SK-N-SH (cell line): ENCODE data around the gene FANCG. TPM values are rescaled to one million over a fixed set of nuclear protein-coding genes. Genes with fewer than 3 reads are reported as not detected.

Source experiments
- CTCF ChIA-PET: fragments of 300-600, 350-600 bp; formaldehyde crosslinking; extraction: SDS; loops from one replicate; lab custom pipeline; 2021; lab: Yijun Ruan, JAX
- POLR2A ChIA-PET: fragments of 350-600 bp; sonication (Branson Sonifier 250); formaldehyde crosslinking; extraction: SDS; loops from one replicate; lab custom pipeline; 2020; ENCODE audit warnings: antibody characterized with exemption, inconsistent platforms; lab: Yijun Ruan, JAX
- DNase-seq: peaks from one replicate; pipeline ENCODE4 v3.0.0; 2012
- H2AFZ ChIP-seq: fragments of 200-600 bp; sonication (generic); 2 replicates; pipeline ENCODE4 v1.8.1; 2016; ENCODE audit warnings: antibody characterized with exemption, mild to moderate bottlenecking, low read depth
- H3F3A ChIP-seq: fragments of 200-600 bp; sonication (generic); replicated peaks from 2 replicates; pipeline ENCODE3; 2016; ENCODE audit warnings: antibody characterized with exemption, mild to moderate bottlenecking; ENCODE audit not compliant: insufficient read depth
- H3K27ac ChIP-seq, 2 experiments: fragments of 200-500 bp in 1 of 2; fragments of 200-600 bp in 1 of 2; sonication (Bioruptor generic) in 1 of 2; sonication (generic), shearing (Covaris generic) in 1 of 2; 2 replicates each; pipeline versions ENCODE4 v1.5.1 to v1.6.1; 2014 to 2016; ENCODE audit warnings: low read depth in 2 of 2, inconsistent platforms in 1 of 2, low read length in 1 of 2, mild to moderate bottlenecking in 1 of 2, mixed read lengths in 1 of 2
- H3K27me3 ChIP-seq: fragments of 200-600 bp; sonication (generic), shearing (Covaris generic); 2 replicates; pipeline ENCODE4 v1.6.1; 2016; ENCODE audit warnings: mixed run types; ENCODE audit not compliant: insufficient read depth
- H3K36me3 ChIP-seq, 2 experiments: fragments of 200-500 bp in 1 of 2; fragments of 200-600 bp in 1 of 2; sonication (Bioruptor generic) in 1 of 2; sonication (generic) in 1 of 2; replicated peaks in 1 of 2; 2 replicates each; pipeline versions ENCODE3 to v1.5.1; 2014 to 2016; ENCODE audit warnings: low read length in 1 of 2, mild to moderate bottlenecking in 1 of 2; ENCODE audit not compliant: insufficient read depth in 2 of 2, control insufficient read depth in 1 of 2
- H3K4me1 ChIP-seq, 2 experiments: fragments of 200-500 bp in 1 of 2; fragments of 200-600 bp in 1 of 2; sonication (Bioruptor generic) in 1 of 2; sonication (generic), shearing (Covaris generic) in 1 of 2; 2 replicates each; pipeline versions ENCODE4 v1.5.1 to v1.6.1; 2014 to 2016; ENCODE audit warnings: low read depth in 1 of 2, low read length in 1 of 2, mixed run types in 1 of 2; ENCODE audit not compliant: insufficient read depth in 2 of 2, control insufficient read depth in 1 of 2
- H3K4me2 ChIP-seq: fragments of 200-600 bp; sonication (generic), shearing (Covaris generic); 2 replicates; pipeline ENCODE4 v1.6.1; 2017; ENCODE audit warnings: mixed run types
- H3K4me3 ChIP-seq, 2 experiments: fragments of 200-500 bp in 1 of 2; fragments of 200-600 bp in 1 of 2; sonication (Bioruptor generic) in 1 of 2; sonication (generic), shearing (Covaris generic) in 1 of 2; 2 replicates each; pipeline versions ENCODE4 v1.5.1 to v1.8.1; 2014 to 2016; ENCODE audit warnings: low read depth in 2 of 2, inconsistent platforms in 1 of 2, low read length in 1 of 2, mild to moderate bottlenecking in 1 of 2, mixed read lengths in 1 of 2, moderate library complexity in 1 of 2
- H3K79me2 ChIP-seq: fragments of 200-600 bp; sonication (generic); 2 replicates; pipeline ENCODE4 v1.8.1; 2017; ENCODE audit warnings: mild to moderate bottlenecking; ENCODE audit not compliant: insufficient read depth
- H3K9ac ChIP-seq: fragments of 200-600 bp; sonication (generic); 2 replicates; pipeline ENCODE4 v1.6.1; 2017; ENCODE audit warnings: mixed run types
- H3K9me2 ChIP-seq: fragments of 200-600 bp; sonication (generic); 2 replicates; pipeline ENCODE4 v1.6.1; 2017; ENCODE audit warnings: mixed run types
- H3K9me3 ChIP-seq: fragments of 200-600 bp; sonication (generic); 2 replicates; pipeline ENCODE4 v1.6.1; 2017; ENCODE audit warnings: mixed run types, mild to moderate bottlenecking, moderate library complexity
- H4K20me1 ChIP-seq: fragments of 200-600 bp; sonication (generic); 2 replicates; pipeline ENCODE4 v1.6.1; 2017; ENCODE audit warnings: mild to moderate bottlenecking, mixed run types; ENCODE audit not compliant: insufficient read depth
- CHD2 ChIP-seq: fragments of 150-350 bp; IDR thresholded peaks from 2 replicates; pipeline ENCODE4 v1.6.1; 2018; ENCODE audit warnings: low read length; ENCODE audit not compliant: partially characterized antibody
- EP300 ChIP-seq, 2 experiments: IDR thresholded peaks; 2 replicates each; pipeline versions ENCODE4 v1.4.0 to v1.6.1; 2012; ENCODE audit warnings: borderline replicate concordance in 1 of 2, low read depth in 1 of 2, low read length in 1 of 2
- EZH2phosphoT487 ChIP-seq: fragments of 200-600 bp; sonication (generic); IDR thresholded peaks from 2 replicates; pipeline ENCODE4 v1.6.1; 2017; ENCODE audit warnings: low read depth, mixed run types, mild to moderate bottlenecking, antibody characterized with exemption, moderate library complexity, borderline replicate concordance
- FOSL2 ChIP-seq: IDR thresholded peaks from 2 replicates; pipeline ENCODE4 v1.4.0; 2012; ENCODE audit warnings: low read depth, mild to moderate bottlenecking, moderate library complexity, borderline replicate concordance
- FOXM1 ChIP-seq: IDR thresholded peaks from 2 replicates; pipeline ENCODE4 v1.4.0; 2012; ENCODE audit warnings: low read depth, mild to moderate bottlenecking
- GABPA ChIP-seq: IDR thresholded peaks from 2 replicates; pipeline ENCODE4 v1.4.0; 2012; ENCODE audit warnings: low read depth, mild to moderate bottlenecking
- GATA2 ChIP-seq: sonication (generic); formaldehyde crosslinking; IDR thresholded peaks from 2 replicates; pipeline ENCODE4 v1.5.0; 2020; ENCODE audit warnings: mild to moderate bottlenecking, missing genetic modification reagents
- NFIC ChIP-seq: IDR thresholded peaks from 2 replicates; pipeline ENCODE4 v1.4.0; 2012; ENCODE audit warnings: borderline replicate concordance
- POLR2AphosphoS5 ChIP-seq: IDR thresholded peaks from 2 replicates; pipeline ENCODE4 v1.6.1; 2012; ENCODE audit warnings: low read depth, low read length
- RFX5 ChIP-seq: IDR thresholded peaks from 2 replicates; pipeline ENCODE4 v1.6.1; 2012; ENCODE audit warnings: mild to moderate bottlenecking, improper control_type of control experiment, low read length
- SIN3A ChIP-seq: IDR thresholded peaks from 2 replicates; pipeline ENCODE4 v1.6.1; 2012; ENCODE audit warnings: low read depth, mild to moderate bottlenecking, low read length, moderate library complexity, borderline replicate concordance
- TAF1 ChIP-seq: IDR thresholded peaks from 2 replicates; pipeline ENCODE4 v1.6.1; 2012; ENCODE audit warnings: low read depth, mild to moderate bottlenecking, low read length, moderate library complexity, borderline replicate concordance
- TCF12 ChIP-seq: IDR thresholded peaks from 2 replicates; pipeline ENCODE4 v1.4.0; 2012
- TEAD4 ChIP-seq: IDR thresholded peaks from 2 replicates; pipeline ENCODE4 v1.4.0; 2012; ENCODE audit warnings: mild to moderate bottlenecking, borderline replicate concordance; ENCODE audit not compliant: insufficient read depth
- YY1 ChIP-seq: IDR thresholded peaks from 2 replicates; pipeline ENCODE4 v1.4.0; 2012; ENCODE audit warnings: low read depth, mild to moderate bottlenecking
- WGBS: methylation state at CpG from one replicate; pipeline ENCODE4 v1.1.6; 2017; ENCODE audit warnings: low lambda C conversion rate; 5-methylcytosine and 5-hydroxymethylcytosine counted together
- polyA plus RNA-seq, 3 experiments: library from polyadenylated mRNA; depleted of rRNA; stranded (reverse); fragments of >200 nt; gene quantifications; 2 replicates each; pipeline ENCODE4 v1.2.3, GENCODE V29; 2012
- TF ChIP-seq, protein P1 (sequence below): fragments of 150-350 bp; IDR thresholded peaks from 2 replicates; pipeline ENCODE4 v1.6.1; 2017; ENCODE audit warnings: antibody characterized with exemption, low read length, low read depth, borderline replicate concordance
- TF ChIP-seq, protein P2 (sequence below): fragments of 150-350 bp; IDR thresholded peaks from 2 replicates; pipeline ENCODE4 v1.6.1; 2016; ENCODE audit warnings: mild to moderate bottlenecking, low read depth, low read length
- TF ChIP-seq, protein P3 (sequence below): IDR thresholded peaks from 2 replicates; pipeline ENCODE4; 2012
- TF ChIP-seq, protein P4 (sequence below): IDR thresholded peaks from 2 replicates; pipeline ENCODE4 v1.6.1; 2012; ENCODE audit warnings: mild to moderate bottlenecking, low read depth, low read length, moderate library complexity
- TF ChIP-seq, protein P5 (sequence below): fragments of 200-600 bp; sonication (generic); IDR thresholded peaks from 2 replicates; pipeline ENCODE4 v1.6.1; 2017; ENCODE audit warnings: antibody characterized with exemption, mild to moderate bottlenecking, moderate library complexity
- TF ChIP-seq, protein P6 (sequence below): IDR thresholded peaks from 2 replicates; pipeline ENCODE4 v1.4.0; 2012; ENCODE audit warnings: low read depth, borderline replicate concordance

The FANCG gene
- polyA plus RNA-seq, 1 of the 3 experiments (the other 2 are of a cell fraction), result 25.6 TPM

DNA sequence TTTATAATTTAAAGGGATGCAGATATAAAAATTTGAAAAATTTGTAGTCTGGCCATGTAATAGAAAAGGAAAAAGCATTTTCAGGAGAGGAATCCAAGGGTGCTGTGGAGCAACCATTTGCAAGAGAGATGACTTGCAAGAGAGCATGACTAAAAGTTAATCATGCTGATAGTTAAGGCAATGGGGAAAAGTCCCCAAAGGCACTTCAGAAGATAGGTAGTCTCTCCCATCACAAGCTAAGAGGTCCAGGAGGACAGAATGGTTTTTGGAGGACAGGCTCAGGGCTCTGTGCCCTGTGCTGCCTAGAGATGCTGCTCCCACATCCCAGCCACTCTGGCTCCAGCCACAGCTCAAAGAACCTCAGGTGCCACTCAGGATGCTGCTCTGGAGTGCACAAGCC lies 51.4 kb downstream of the FANCG start (continued):
- TF ChIP-seq RFX5, result no peak
- TF ChIP-seq, protein P1, sequence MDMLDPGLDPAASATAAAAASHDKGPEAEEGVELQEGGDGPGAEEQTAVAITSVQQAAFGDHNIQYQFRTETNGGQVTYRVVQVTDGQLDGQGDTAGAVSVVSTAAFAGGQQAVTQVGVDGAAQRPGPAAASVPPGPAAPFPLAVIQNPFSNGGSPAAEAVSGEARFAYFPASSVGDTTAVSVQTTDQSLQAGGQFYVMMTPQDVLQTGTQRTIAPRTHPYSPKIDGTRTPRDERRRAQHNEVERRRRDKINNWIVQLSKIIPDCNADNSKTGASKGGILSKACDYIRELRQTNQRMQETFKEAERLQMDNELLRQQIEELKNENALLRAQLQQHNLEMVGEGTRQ, result no peak
- no peak for TF ChIP-seq TAF1

DNA sequence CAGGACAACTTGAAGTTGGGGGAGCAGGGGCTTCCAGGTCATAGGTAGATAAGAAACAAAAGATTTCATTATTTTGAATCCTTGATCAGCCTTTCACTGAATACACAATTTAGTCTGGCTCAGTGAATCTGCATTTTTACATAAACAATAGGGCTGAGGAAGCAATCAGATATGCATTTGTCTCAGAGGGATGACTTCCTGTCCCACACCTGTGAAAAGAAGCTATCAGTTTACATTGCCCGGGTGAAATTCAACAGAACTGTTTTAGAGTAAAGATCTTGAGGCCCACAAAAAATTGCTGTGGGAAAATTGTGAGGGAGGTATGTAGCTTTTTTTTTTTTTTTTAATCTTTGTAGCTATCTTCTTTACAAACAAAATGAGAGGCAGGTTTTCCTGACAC lies 51.9 kb downstream of the FANCG start:
- no peak for DNase-seq
- 52% methylated on average over 1 of the region's 1 CpG for WGBS
- Histone ChIP-seq H3K9ac (no peak overlapping the region), H3K4me3 (no peak overlapping the region), H3K9me2 (no peaks in the 10 kb centered on the region), H3K27ac (no peak overlapping the region), H2AFZ (no peak overlapping the region), H3K36me3 (peaks cover 0 to 17% of the 10 kb centered on the region in 2 experiments), H3K9me3 (no peaks in the 10 kb centered on the region), H3K27me3 (no peaks in the 10 kb centered on the region), H4K20me1 (no peaks in the 10 kb centered on the region), H3K4me1 (peaks cover 0 to 6% of the 10 kb centered on the region in 2 experiments; a peak in 1 of 4 replicates), H3K4me2 (no peak overlapping the region), H3K79me2 (no peaks in the 10 kb centered on the region), H3F3A (no peaks in the 10 kb centered on the region)
- ChIA-PET CTCF (interaction anchor here (0.6 to 2.3 kb wide), 4 partner anchors 24 to 128 kb away, joined by 3 to 11 read pairs (median 7); no protein-coding TSS in a partner anchor), POLR2A (no interaction called here)
- TF ChIP-seq, protein P2, sequence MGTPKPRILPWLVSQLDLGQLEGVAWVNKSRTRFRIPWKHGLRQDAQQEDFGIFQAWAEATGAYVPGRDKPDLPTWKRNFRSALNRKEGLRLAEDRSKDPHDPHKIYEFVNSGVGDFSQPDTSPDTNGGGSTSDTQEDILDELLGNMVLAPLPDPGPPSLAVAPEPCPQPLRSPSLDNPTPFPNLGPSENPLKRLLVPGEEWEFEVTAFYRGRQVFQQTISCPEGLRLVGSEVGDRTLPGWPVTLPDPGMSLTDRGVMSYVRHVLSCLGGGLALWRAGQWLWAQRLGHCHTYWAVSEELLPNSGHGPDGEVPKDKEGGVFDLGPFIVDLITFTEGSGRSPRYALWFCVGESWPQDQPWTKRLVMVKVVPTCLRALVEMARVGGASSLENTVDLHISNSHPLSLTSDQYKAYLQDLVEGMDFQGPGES, result no peak
- TF ChIP-seq TEAD4 (no peak), EZH2phosphoT487 (no peak), FOXM1 (no peak), FOSL2 (no peak), TCF12 (no peak), CHD2 (no peak), RFX5 (no peak), SIN3A (no peak), POLR2AphosphoS5 (no peak), NFIC (no peak), YY1 (no peak), GABPA (no peak), GATA2 (CRISPR knock-in tag) (no peak), EP300 (IDR thresholded peaks at IDR 0.05; ENCODE audit: borderline replicate concordance in 1 of 2, low read depth in 1 of 2, low read length in 1 of 2) (no peak)
- TF ChIP-seq, protein P3, sequence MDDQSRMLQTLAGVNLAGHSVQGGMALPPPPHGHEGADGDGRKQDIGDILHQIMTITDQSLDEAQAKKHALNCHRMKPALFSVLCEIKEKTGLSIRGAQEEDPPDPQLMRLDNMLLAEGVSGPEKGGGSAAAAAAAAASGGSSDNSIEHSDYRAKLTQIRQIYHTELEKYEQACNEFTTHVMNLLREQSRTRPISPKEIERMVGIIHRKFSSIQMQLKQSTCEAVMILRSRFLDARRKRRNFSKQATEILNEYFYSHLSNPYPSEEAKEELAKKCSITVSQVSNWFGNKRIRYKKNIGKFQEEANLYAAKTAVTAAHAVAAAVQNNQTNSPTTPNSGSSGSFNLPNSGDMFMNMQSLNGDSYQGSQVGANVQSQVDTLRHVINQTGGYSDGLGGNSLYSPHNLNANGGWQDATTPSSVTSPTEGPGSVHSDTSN, result no peak
- TF ChIP-seq, protein P4, sequence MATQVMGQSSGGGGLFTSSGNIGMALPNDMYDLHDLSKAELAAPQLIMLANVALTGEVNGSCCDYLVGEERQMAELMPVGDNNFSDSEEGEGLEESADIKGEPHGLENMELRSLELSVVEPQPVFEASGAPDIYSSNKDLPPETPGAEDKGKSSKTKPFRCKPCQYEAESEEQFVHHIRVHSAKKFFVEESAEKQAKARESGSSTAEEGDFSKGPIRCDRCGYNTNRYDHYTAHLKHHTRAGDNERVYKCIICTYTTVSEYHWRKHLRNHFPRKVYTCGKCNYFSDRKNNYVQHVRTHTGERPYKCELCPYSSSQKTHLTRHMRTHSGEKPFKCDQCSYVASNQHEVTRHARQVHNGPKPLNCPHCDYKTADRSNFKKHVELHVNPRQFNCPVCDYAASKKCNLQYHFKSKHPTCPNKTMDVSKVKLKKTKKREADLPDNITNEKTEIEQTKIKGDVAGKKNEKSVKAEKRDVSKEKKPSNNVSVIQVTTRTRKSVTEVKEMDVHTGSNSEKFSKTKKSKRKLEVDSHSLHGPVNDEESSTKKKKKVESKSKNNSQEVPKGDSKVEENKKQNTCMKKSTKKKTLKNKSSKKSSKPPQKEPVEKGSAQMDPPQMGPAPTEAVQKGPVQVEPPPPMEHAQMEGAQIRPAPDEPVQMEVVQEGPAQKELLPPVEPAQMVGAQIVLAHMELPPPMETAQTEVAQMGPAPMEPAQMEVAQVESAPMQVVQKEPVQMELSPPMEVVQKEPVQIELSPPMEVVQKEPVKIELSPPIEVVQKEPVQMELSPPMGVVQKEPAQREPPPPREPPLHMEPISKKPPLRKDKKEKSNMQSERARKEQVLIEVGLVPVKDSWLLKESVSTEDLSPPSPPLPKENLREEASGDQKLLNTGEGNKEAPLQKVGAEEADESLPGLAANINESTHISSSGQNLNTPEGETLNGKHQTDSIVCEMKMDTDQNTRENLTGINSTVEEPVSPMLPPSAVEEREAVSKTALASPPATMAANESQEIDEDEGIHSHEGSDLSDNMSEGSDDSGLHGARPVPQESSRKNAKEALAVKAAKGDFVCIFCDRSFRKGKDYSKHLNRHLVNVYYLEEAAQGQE, result no peak
- TF ChIP-seq, protein P5, sequence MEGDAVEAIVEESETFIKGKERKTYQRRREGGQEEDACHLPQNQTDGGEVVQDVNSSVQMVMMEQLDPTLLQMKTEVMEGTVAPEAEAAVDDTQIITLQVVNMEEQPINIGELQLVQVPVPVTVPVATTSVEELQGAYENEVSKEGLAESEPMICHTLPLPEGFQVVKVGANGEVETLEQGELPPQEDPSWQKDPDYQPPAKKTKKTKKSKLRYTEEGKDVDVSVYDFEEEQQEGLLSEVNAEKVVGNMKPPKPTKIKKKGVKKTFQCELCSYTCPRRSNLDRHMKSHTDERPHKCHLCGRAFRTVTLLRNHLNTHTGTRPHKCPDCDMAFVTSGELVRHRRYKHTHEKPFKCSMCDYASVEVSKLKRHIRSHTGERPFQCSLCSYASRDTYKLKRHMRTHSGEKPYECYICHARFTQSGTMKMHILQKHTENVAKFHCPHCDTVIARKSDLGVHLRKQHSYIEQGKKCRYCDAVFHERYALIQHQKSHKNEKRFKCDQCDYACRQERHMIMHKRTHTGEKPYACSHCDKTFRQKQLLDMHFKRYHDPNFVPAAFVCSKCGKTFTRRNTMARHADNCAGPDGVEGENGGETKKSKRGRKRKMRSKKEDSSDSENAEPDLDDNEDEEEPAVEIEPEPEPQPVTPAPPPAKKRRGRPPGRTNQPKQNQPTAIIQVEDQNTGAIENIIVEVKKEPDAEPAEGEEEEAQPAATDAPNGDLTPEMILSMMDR, result no peak
- TF ChIP-seq, protein P6, sequence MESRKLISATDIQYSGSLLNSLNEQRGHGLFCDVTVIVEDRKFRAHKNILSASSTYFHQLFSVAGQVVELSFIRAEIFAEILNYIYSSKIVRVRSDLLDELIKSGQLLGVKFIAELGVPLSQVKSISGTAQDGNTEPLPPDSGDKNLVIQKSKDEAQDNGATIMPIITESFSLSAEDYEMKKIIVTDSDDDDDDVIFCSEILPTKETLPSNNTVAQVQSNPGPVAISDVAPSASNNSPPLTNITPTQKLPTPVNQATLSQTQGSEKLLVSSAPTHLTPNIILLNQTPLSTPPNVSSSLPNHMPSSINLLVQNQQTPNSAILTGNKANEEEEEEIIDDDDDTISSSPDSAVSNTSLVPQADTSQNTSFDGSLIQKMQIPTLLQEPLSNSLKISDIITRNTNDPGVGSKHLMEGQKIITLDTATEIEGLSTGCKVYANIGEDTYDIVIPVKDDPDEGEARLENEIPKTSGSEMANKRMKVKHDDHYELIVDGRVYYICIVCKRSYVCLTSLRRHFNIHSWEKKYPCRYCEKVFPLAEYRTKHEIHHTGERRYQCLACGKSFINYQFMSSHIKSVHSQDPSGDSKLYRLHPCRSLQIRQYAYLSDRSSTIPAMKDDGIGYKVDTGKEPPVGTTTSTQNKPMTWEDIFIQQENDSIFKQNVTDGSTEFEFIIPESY, result no peak
